H1 (cell line): ENCODE data around the gene OR5AU1. TPM values are rescaled to one million over a fixed set of nuclear protein-coding genes. Genes with fewer than 3 reads are reported as not detected.

Source experiments
- CTCF ChIA-PET: fragments of 300-600 bp; sonication (Branson Sonifier 250); formaldehyde crosslinking; loops from one replicate; lab custom pipeline; 2021; ENCODE audit not compliant: partially characterized antibody; lab: Charles Lee
- POLR2A ChIA-PET: fragments of 300-600 bp; sonication (Branson Sonifier 250); formaldehyde crosslinking; loops from one replicate; lab custom pipeline; 2021; ENCODE audit warnings: inconsistent platforms; ENCODE audit not compliant: partially characterized antibody; lab: Charles Lee
- DNase-seq, 2 experiments: peaks; one replicate each; pipeline versions ENCODE4 v3.0.0 to v3.0.0-alpha.2; 2010 to 2022; ENCODE audit warnings: low spot score in 2 of 2, low read depth in 1 of 2, mixed read lengths in 1 of 2
- FAIRE-seq: peaks from 2 replicates; lab custom pipeline; 2011; peaks lifted over from hg19 to GRCh38; lab: Jason Lieb, UNC
- H2AFZ ChIP-seq: 2 replicates; pipeline ENCODE4 v1.8.1; 2012; ENCODE audit warnings: low read length, inconsistent platforms
- H2AK5ac ChIP-seq: 2 replicates; pipeline ENCODE4 v1.6.1; 2013; ENCODE audit warnings: low read depth, low read length
- H2BK120ac ChIP-seq: replicated peaks from 2 replicates; pipeline ENCODE3; 2013; ENCODE audit warnings: low read depth, low read length, inconsistent platforms
- H2BK12ac ChIP-seq: 2 replicates; pipeline ENCODE4 v1.6.1; 2013; ENCODE audit warnings: low read depth, low read length
- H2BK15ac ChIP-seq: 2 replicates; pipeline ENCODE4 v1.6.1; 2013; ENCODE audit warnings: low read length
- H2BK20ac ChIP-seq: 2 replicates; pipeline ENCODE4 v1.6.1; 2013; ENCODE audit warnings: low read length
- H2BK5ac ChIP-seq: 2 replicates; pipeline ENCODE4 v1.6.1; 2013; ENCODE audit warnings: low read depth, low read length
- H3K14ac ChIP-seq: 2 replicates; pipeline ENCODE4 v1.6.1; 2013; ENCODE audit warnings: inconsistent platforms; ENCODE audit not compliant: insufficient read length
- H3K18ac ChIP-seq: 2 replicates; pipeline ENCODE4 v1.6.1; 2013; ENCODE audit warnings: low read length; ENCODE audit errors: extremely low read depth
- H3K23ac ChIP-seq: 2 replicates; pipeline ENCODE4 v1.6.1; 2013; ENCODE audit warnings: inconsistent platforms; ENCODE audit not compliant: insufficient read length
- H3K23me2 ChIP-seq: 2 replicates; pipeline ENCODE4 v1.6.1; 2013; ENCODE audit warnings: low read depth, low read length
- H3K27ac ChIP-seq: 2 replicates; pipeline ENCODE4 v1.6.1; 2011; ENCODE audit warnings: low read depth, low read length, inconsistent platforms
- H3K27me3 ChIP-seq, 4 experiments: replicated peaks in 1 of 4; 1 replicate in 1 of 4; 2 replicates in 3 of 4; pipeline versions ENCODE4 v1.6.1 to v1.8.1; 2011 to 2013; ENCODE audit warnings: low read length in 3 of 4, mild to moderate bottlenecking in 3 of 4, inconsistent platforms in 2 of 4, mixed read lengths in 2 of 4, moderate library complexity in 1 of 4; ENCODE audit not compliant: control insufficient read depth in 3 of 4, insufficient read depth in 3 of 4; ENCODE audit errors: extremely low read depth in 1 of 4
- H3K36me3 ChIP-seq, 4 experiments: 2 replicates each; pipeline versions ENCODE4 v1.6.1 to v1.8.1; 2011 to 2013; ENCODE audit warnings: mild to moderate bottlenecking in 4 of 4, low read length in 3 of 4, moderate library complexity in 2 of 4, control low read depth in 1 of 4, inconsistent platforms in 1 of 4; ENCODE audit not compliant: insufficient read depth in 4 of 4, control insufficient read depth in 2 of 4
- H3K4ac ChIP-seq: replicated peaks from 2 replicates; pipeline ENCODE3; 2013; ENCODE audit warnings: low read length, low read depth, mixed read lengths, inconsistent platforms; ENCODE audit not compliant: insufficient read length
- H3K4me1 ChIP-seq, 4 experiments: replicated peaks in 1 of 4; 1 replicate in 1 of 4; 2 replicates in 3 of 4; pipeline versions ENCODE4 v1.6.1 to v1.8.1; 2011 to 2013; ENCODE audit warnings: low read length in 3 of 4, inconsistent platforms in 2 of 4, mixed read lengths in 1 of 4; ENCODE audit not compliant: insufficient read depth in 4 of 4, control insufficient read depth in 3 of 4
- H3K4me2 ChIP-seq, 2 experiments: 2 replicates each; pipeline versions ENCODE4 v1.6.1 to v1.8.1; 2011 to 2013; ENCODE audit warnings: low read depth in 2 of 2, low read length in 2 of 2, control low read depth in 1 of 2, inconsistent platforms in 1 of 2, mild to moderate bottlenecking in 1 of 2; ENCODE audit not compliant: insufficient read depth in 1 of 2
- H3K4me3 ChIP-seq, 4 experiments: fragments of 200-600, 300-600 bp in 1 of 4; sonication (generic), shearing (Covaris generic), sonication (Bioruptor Twin) in 1 of 4; 2 replicates each; pipeline versions ENCODE4 v1.5.1 to v1.8.1; 2011 to 2016; ENCODE audit warnings: low read length in 4 of 4, low read depth in 3 of 4, control low read depth in 2 of 4, inconsistent platforms in 2 of 4, mild to moderate bottlenecking in 2 of 4, mixed read lengths in 1 of 4, moderate library complexity in 1 of 4; ENCODE audit not compliant: insufficient read depth in 2 of 4; ENCODE audit errors: extremely low read depth in 1 of 4
- H3K56ac ChIP-seq: replicated peaks from 2 replicates; pipeline ENCODE3; 2013; ENCODE audit warnings: low read depth, mild to moderate bottlenecking, mixed read lengths, low read length, inconsistent platforms; ENCODE audit not compliant: insufficient read length
- H3K79me1 ChIP-seq: 2 replicates; pipeline ENCODE4 v1.6.1; 2013; ENCODE audit warnings: low read depth, low read length, control low read depth
- H3K79me2 ChIP-seq, 2 experiments: 2 replicates each; pipeline versions ENCODE4 v1.6.1 to v1.8.1; 2012 to 2013; ENCODE audit warnings: low read length in 2 of 2, mild to moderate bottlenecking in 2 of 2, inconsistent platforms in 1 of 2; ENCODE audit not compliant: insufficient read depth in 2 of 2, control insufficient read depth in 1 of 2
- H3K9ac ChIP-seq, 4 experiments: replicated peaks in 1 of 4; 1 replicate in 1 of 4; 2 replicates in 3 of 4; pipeline versions ENCODE4 v1.6.1 to v1.8.1; 2011 to 2013; ENCODE audit warnings: low read depth in 3 of 4, low read length in 3 of 4, control low read depth in 2 of 4, mild to moderate bottlenecking in 2 of 4, moderate library complexity in 2 of 4, inconsistent platforms in 1 of 4; ENCODE audit errors: extremely low read depth in 1 of 4
- H3K9me3 ChIP-seq, 2 experiments: 2 replicates each; pipeline versions ENCODE4 v1.6.1 to v1.8.1; 2012 to 2013; ENCODE audit warnings: mild to moderate bottlenecking in 2 of 2, moderate library complexity in 2 of 2, control low read depth in 1 of 2, inconsistent platforms in 1 of 2, low read depth in 1 of 2, low read length in 1 of 2, mixed read lengths in 1 of 2; ENCODE audit not compliant: insufficient read depth in 2 of 2
- H4K20me1 ChIP-seq, 2 experiments: replicated peaks in 1 of 2; 2 replicates each; pipeline versions ENCODE3 to v1.8.1; 2011 to 2013; ENCODE audit warnings: inconsistent platforms in 2 of 2, low read length in 2 of 2, mild to moderate bottlenecking in 1 of 2; ENCODE audit not compliant: insufficient read depth in 2 of 2, control insufficient read depth in 1 of 2
- H4K5ac ChIP-seq: 2 replicates; pipeline ENCODE4 v1.6.1; 2013; ENCODE audit warnings: low read length, low read depth, mixed read lengths, inconsistent platforms; ENCODE audit not compliant: insufficient read length
- H4K8ac ChIP-seq: 2 replicates; pipeline ENCODE4 v1.8.0; 2013; ENCODE audit warnings: mild to moderate bottlenecking, moderate library complexity, low read length, inconsistent platforms; ENCODE audit not compliant: insufficient read depth; ENCODE audit errors: extremely low read depth
- H4K91ac ChIP-seq: replicated peaks from 2 replicates; pipeline ENCODE3; 2013; ENCODE audit warnings: low read length, mixed read lengths, inconsistent platforms; ENCODE audit not compliant: insufficient read length
- ASH2L ChIP-seq: fragments of 200-600, 300-600 bp; sonication (generic); IDR thresholded peaks from one replicate; pipeline ENCODE4 v1.7.1; 2017; ENCODE audit warnings: low read length
- BCL11A ChIP-seq, 2 experiments: IDR thresholded peaks; one replicate each; pipeline ENCODE4 v1.6.1; 2011; ENCODE audit warnings: low read depth in 2 of 2, low read length in 2 of 2, mild to moderate bottlenecking in 2 of 2
- CBX8 ChIP-seq: fragments of 300-800, 300-1000 bp; sonication (generic); IDR thresholded peaks from 2 replicates; pipeline ENCODE4 v1.7.1; 2016; ENCODE audit warnings: low read depth, low read length, borderline replicate concordance
- CEBPB ChIP-seq: IDR thresholded peaks from 2 replicates; pipeline ENCODE4 v1.6.1; 2012; ENCODE audit warnings: low read depth, low read length
- CHD2 ChIP-seq: IDR thresholded peaks from 2 replicates; pipeline ENCODE4 v1.6.1; 2012; ENCODE audit warnings: low read length, improper control_type of control experiment
- FOSL1 ChIP-seq: IDR thresholded peaks from 2 replicates; pipeline ENCODE4 v1.6.1; 2011; ENCODE audit warnings: mild to moderate bottlenecking, low read depth, low read length, moderate library complexity; ENCODE audit not compliant: insufficient read depth
- GABPA ChIP-seq: IDR thresholded peaks from 2 replicates; pipeline ENCODE4 v1.6.1; 2011; ENCODE audit warnings: mild to moderate bottlenecking, low read length, moderate library complexity, borderline replicate concordance; ENCODE audit not compliant: insufficient read depth
- JUN ChIP-seq: IDR thresholded peaks from 2 replicates; pipeline ENCODE4 v1.6.1; 2011; ENCODE audit warnings: low read depth, mild to moderate bottlenecking, improper control_type of control experiment, low read length
- KDM5A ChIP-seq: fragments of 200-600 bp; IDR thresholded peaks from 2 replicates; pipeline ENCODE4 v1.7.1; 2012; ENCODE audit warnings: mild to moderate bottlenecking, low read length, inconsistent platforms, mixed read lengths
- NRF1 ChIP-seq: IDR thresholded peaks from 2 replicates; pipeline ENCODE4 v1.6.1; 2011; ENCODE audit warnings: mild to moderate bottlenecking, low read depth, low read length, improper control_type of control experiment
- POLR2AphosphoS5 ChIP-seq: IDR thresholded peaks from 2 replicates; pipeline ENCODE4 v1.6.1; 2011; ENCODE audit warnings: low read depth, low read length
- SP4 ChIP-seq: IDR thresholded peaks from 2 replicates; pipeline ENCODE4 v1.6.1; 2012; ENCODE audit warnings: low read length, inconsistent platforms
- TAF1 ChIP-seq: IDR thresholded peaks from 2 replicates; pipeline ENCODE4 v1.6.1; 2011; ENCODE audit warnings: mild to moderate bottlenecking, low read depth, low read length
- polyA plus RNA-seq, 7 experiments: library from polyadenylated mRNA; depleted of rRNA in 3 of 7; stranded (reverse) in 5 of 7; unstranded in 2 of 7; fragments of >200 nt in 5 of 7; fragments of 200-250 nt in 2 of 7; gene quantifications; 1 replicate in 5 of 7; 2 replicates in 1 of 7; 4 replicates in 1 of 7; pipeline versions ENCODE4 v1.2.1 to v1.2.3, GENCODE V29; 2011 to 2013; ENCODE audit warnings: missing spikeins in 2 of 7, mixed read lengths in 2 of 7
- total RNA-seq: library from RNA; stranded (reverse); fragmentation: NEBNext Ultra II Directional; extraction: Animal tissue kit (Norgen Biotek cat#: 25700); gene quantifications from 2 replicates; pipeline ENCODE4 v1.2.1, GENCODE V29; 2021
- TF ChIP-seq, protein P1 (sequence below): IDR thresholded peaks from 2 replicates; pipeline ENCODE4 v1.6.1; 2011; ENCODE audit warnings: low read depth, mild to moderate bottlenecking, low read length; ENCODE audit not compliant: insufficient read depth
- TF ChIP-seq, protein P2 (sequence below): IDR thresholded peaks from 2 replicates; pipeline ENCODE4 v1.6.1; 2012; ENCODE audit warnings: inconsistent platforms

OR5AU1 gene
- total and polyA plus RNA-seq, 2 of the 8 experiments (the other 6 are each of a cell fraction or from before 2014, with no cell fraction given): not detected

DNA sequence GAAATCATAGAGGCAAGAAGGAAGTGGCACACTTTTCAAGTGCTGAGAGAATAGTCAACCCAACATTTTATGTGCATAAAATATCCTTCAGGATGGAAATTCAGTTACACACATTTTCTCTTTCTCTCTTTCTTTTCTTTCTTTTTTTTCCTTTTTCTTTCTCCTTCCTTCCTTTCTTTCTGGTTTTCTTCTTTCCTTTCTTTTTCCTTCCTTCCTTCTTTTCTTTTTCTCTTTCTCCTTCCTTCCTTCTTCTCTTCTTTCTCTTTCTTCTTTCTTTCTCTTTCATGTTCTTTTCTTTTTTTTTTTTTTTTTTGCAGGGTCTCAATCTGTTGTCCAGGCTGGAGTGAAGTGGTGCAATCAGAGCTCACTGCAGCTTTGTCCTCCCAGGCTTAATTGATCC, 38.7 kb upstream of the OR5AU1 start:
- no peak overlapping the region for H3K56ac ChIP-seq
- H2BK5ac ChIP-seq: no peak overlapping the region
- ChIA-PET CTCF (no interaction called here), POLR2A (interaction anchor here (5.4 kb wide), 1 partner anchor 9 kb away, joined by 101 read pairs; no protein-coding TSS in a partner anchor)
- no peak overlapping the region for H3K23ac ChIP-seq
- H3K27me3 ChIP-seq: no peaks in the 10 kb centered on the region; a peak in 1 of 7 replicates
- no peak overlapping the region for H3K4me3 ChIP-seq
- no peak for TF ChIP-seq ASH2L
- no peak for TF ChIP-seq CHD2
- no peak for TF ChIP-seq BCL11A (IDR thresholded peaks at IDR 0.05; ENCODE audit: low read depth in 2 of 2, low read length in 2 of 2)
- TF ChIP-seq NRF1: no peak
- no peak for TF ChIP-seq GABPA
- no peak for TF ChIP-seq CEBPB
- no peak for TF ChIP-seq JUN
- no peak for TF ChIP-seq FOSL1
- TF ChIP-seq SP4: no peak
- TF ChIP-seq, protein P1, sequence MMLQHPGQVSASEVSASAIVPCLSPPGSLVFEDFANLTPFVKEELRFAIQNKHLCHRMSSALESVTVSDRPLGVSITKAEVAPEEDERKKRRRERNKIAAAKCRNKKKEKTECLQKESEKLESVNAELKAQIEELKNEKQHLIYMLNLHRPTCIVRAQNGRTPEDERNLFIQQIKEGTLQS: no peak
- no peak for TF ChIP-seq KDM5A
- TF ChIP-seq TAF1: no peak
- TF ChIP-seq CBX8: no peak
- no peak for TF ChIP-seq POLR2AphosphoS5
- TF ChIP-seq, protein P2, sequence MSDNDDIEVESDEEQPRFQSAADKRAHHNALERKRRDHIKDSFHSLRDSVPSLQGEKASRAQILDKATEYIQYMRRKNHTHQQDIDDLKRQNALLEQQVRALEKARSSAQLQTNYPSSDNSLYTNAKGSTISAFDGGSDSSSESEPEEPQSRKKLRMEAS: no peak
- no peak overlapping the region for H4K5ac ChIP-seq
- no peaks in the 10 kb centered on the region for H3K36me3 ChIP-seq
- DNase-seq: no peak
- no peak overlapping the region for H3K14ac ChIP-seq
- H4K8ac ChIP-seq: no peak overlapping the region
- H4K91ac ChIP-seq: no peak overlapping the region
- no peak overlapping the region for H2BK12ac ChIP-seq
- H3K27ac ChIP-seq: no peak overlapping the region
- no peaks in the 10 kb centered on the region for H3K9me3 ChIP-seq
- no peak overlapping the region for H2BK15ac ChIP-seq
- no peak overlapping the region for H3K18ac ChIP-seq
- no peaks in the 10 kb centered on the region for H3K23me2 ChIP-seq
- H2AFZ ChIP-seq: no peak overlapping the region
- H3K79me2 ChIP-seq: no peaks in the 10 kb centered on the region
- no peak overlapping the region for H2BK20ac ChIP-seq
- H3K4me2 ChIP-seq: no peak overlapping the region
- no peaks in the 10 kb centered on the region for H3K79me1 ChIP-seq
- H2BK120ac ChIP-seq: no peak overlapping the region
- H3K4ac ChIP-seq: no peak overlapping the region
- peaks cover 4 to 8% (median 6%) of the 10 kb centered on the region in 4 experiments; a peak in 6 of 7 replicates for H3K4me1 ChIP-seq
- no peak for FAIRE-seq
- no peak overlapping the region for H3K9ac ChIP-seq
- H4K20me1 ChIP-seq: no peaks in the 10 kb centered on the region
- no peak overlapping the region for H2AK5ac ChIP-seq
